ENCODE data around the gene CARD11. TPM values are rescaled to one million over a fixed set of nuclear protein-coding genes. Genes with fewer than 3 reads are reported as not detected.

The CARD11 gene
- polyA plus RNA-seq, 1 donor, result 4.8 TPM

DNA sequence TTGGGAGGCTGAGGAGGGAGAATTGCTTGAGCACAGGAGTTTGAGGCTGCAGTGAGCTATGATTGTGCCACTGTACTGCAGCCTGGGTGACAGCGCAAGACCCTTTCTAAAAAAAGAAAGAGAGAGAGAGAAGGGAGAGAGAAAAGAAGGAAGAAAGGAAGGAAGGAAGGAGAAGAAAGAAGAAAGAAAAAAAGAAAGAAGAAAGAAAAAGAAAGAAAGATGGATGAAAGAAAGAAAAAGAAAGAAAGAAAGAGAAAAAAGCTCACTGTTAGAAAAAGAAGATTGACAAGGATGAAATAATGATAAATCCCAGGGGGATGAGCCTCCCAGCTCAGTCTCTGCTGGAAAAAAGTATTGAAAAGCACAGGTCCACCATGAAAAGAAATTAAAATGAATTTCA lies 22.8 kb upstream of the CARD11 start:
- Histone ChIP-seq H3K36me3 (ENCODE audit: control insufficient read depth, insufficient read depth, low read length) (no peaks in the 10 kb centered on the region), H3K27ac (ENCODE audit: low read length) (no peak overlapping the region), H3K9me3 (ENCODE audit: control insufficient read depth, low read depth, low read length) (no peaks in the 10 kb centered on the region), H3K27me3 (ENCODE audit: control insufficient read depth, insufficient read depth, low read length) (peaks cover 4% of the 10 kb centered on the region), H3K4me1 (ENCODE audit: control insufficient read depth, insufficient read depth, low read length) (no peaks in the 10 kb centered on the region), H3K4me3 (ENCODE audit: low read length) (no peak overlapping the region)
- DNase-seq, result no peak
- 100% methylated on average over 1 of the region's 1 CpG for WGBS (ENCODE audit: insufficient coverage, low lambda C conversion rate)

DNA sequence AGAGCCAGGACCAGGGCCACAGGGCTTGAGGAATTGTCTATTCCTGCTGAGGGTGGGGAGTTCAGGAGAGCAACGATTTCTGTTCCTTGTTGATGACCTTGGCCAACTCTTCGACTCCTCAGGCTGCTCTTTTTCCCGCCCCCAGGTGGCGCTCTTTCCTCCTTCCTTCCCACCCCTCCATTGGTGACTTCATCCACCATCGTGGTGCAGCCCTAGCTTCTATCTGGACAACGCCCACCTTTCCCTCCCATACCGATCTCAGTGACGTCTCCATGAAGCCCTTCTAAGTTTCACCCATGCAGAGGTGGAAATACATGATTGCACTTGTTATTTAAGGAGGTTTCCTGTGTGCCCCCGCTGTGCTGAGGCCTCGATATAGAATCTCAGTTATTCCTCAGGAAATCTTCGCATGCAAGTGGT lies 22.1 kb upstream of the CARD11 start:
- no peak overlapping the region for H3K4me3 ChIP-seq (ENCODE audit: low read length)
- DNase-seq, result peak in 1 of 2 donors; percentile 21
- no peak overlapping the region for H3K27ac ChIP-seq (ENCODE audit: low read length)
- no peaks in the 10 kb centered on the region for H3K4me1 ChIP-seq (ENCODE audit: control insufficient read depth, insufficient read depth, low read length)
- no peaks in the 10 kb centered on the region for H3K9me3 ChIP-seq (ENCODE audit: control insufficient read depth, low read depth, low read length)
- no peaks in the 10 kb centered on the region for H3K36me3 ChIP-seq (ENCODE audit: control insufficient read depth, insufficient read depth, low read length)
- WGBS (ENCODE audit: insufficient coverage, low lambda C conversion rate), result no CpG with 5 or more reads among the region's 11 CpGs
- H3K27me3 ChIP-seq (ENCODE audit: control insufficient read depth, insufficient read depth, low read length), result peaks cover 4% of the 10 kb centered on the region

DNA sequence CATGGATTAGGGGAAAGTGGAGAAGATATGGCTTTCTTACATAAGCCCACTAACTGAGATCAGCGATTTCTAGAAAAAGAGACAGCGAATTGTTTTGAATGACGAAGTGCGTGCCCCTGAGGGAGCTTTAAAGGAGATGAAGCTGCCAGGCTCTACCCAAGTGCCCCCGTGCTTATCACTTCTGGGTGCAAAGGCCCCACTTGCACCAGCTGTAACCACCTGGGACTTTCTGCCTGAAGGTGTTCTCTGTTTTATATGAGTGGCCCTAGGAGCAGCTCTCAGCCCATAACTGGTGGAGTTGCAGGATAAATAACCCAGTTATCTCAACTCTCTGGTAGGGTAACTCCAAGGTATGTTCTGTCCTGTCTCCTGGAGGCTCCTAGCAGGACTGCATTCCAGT lies 20.4 kb upstream of the CARD11 start:
- WGBS (ENCODE audit: insufficient coverage, low lambda C conversion rate), result no CpG with 5 or more reads among the region's 5 CpGs
- no peaks in the 10 kb centered on the region for H3K9me3 ChIP-seq (ENCODE audit: control insufficient read depth, low read depth, low read length)
- no peak for DNase-seq
- H3K36me3 ChIP-seq (ENCODE audit: control insufficient read depth, insufficient read depth, low read length), result no peaks in the 10 kb centered on the region
- no peak overlapping the region for H3K4me3 ChIP-seq (ENCODE audit: low read length)
- no peak overlapping the region for H3K27ac ChIP-seq (ENCODE audit: low read length)
- H3K27me3 ChIP-seq (ENCODE audit: control insufficient read depth, insufficient read depth, low read length), result no peaks in the 10 kb centered on the region
- no peaks in the 10 kb centered on the region for H3K4me1 ChIP-seq (ENCODE audit: control insufficient read depth, insufficient read depth, low read length)

DNA sequence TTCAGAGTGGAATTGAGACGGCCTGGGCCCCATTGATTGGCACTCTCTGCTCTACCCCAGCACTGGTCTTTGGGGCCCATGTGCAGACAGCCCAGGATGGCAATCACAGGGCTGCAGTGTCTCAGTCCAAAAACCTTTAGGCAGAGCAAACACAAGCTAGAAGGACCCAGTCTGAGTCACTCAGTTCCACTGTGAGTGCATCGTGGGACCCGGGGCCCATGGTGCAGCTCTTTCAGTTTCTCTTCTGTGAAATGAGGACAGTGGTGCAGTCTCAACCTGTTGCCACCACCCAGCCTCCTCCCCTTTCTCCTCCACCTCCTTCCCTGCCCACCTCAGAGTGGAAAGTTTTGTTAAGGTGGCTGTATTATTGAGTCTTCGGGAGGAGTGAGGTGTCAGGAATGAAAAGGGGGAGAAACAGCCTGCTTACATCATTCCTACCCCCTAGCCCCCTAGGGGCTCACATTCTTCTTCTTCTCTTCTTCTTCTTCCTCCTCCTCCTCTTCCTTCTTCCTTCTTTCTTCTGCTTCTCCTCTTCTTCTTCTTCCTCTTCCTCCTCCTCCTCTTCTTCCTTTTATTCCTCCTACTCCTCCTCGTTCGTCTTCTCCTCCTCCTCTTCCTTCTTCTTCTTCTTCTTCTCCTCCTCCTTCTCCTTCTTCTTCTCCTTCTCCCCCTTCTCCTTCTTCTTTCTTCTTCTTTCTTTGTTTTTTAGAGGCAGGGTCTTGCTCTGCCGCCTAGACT lies 19.5 kb upstream of the CARD11 start:
- Histone ChIP-seq H3K27ac (ENCODE audit: low read length) (no peak overlapping the region), H3K36me3 (ENCODE audit: control insufficient read depth, insufficient read depth, low read length) (no peaks in the 10 kb centered on the region), H3K4me3 (ENCODE audit: low read length) (no peak overlapping the region), H3K27me3 (ENCODE audit: control insufficient read depth, insufficient read depth, low read length) (no peaks in the 10 kb centered on the region), H3K9me3 (ENCODE audit: control insufficient read depth, low read depth, low read length) (no peaks in the 10 kb centered on the region), H3K4me1 (ENCODE audit: control insufficient read depth, insufficient read depth, low read length) (no peaks in the 10 kb centered on the region)
- no peak for DNase-seq
- WGBS (ENCODE audit: insufficient coverage, low lambda C conversion rate), result 91% methylated on average over 2 of the region's 7 CpGs

DNA sequence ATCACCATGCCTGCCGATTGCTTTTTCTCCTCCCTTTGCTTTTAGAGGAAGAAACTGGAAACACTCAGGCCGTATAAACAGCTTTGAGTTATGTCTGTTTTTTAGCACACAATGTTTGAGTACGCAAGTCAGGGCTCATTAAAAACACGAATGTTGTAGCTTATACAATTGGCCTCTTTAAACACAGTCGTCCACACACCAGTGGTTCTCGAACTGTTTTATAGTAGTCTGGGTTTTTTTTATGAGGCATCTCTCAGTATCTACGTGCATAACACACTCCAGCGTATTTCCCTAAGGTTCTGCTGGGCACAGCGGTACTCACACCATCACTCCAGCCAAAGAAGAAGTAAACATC lies 13.4 kb upstream of the CARD11 start:
- Histone ChIP-seq H3K4me3 (ENCODE audit: low read length) (no peak overlapping the region), H3K27me3 (ENCODE audit: control insufficient read depth, insufficient read depth, low read length) (peaks cover 17% of the 10 kb centered on the region), H3K4me1 (ENCODE audit: control insufficient read depth, insufficient read depth, low read length) (no peaks in the 10 kb centered on the region), H3K36me3 (ENCODE audit: control insufficient read depth, insufficient read depth, low read length) (no peaks in the 10 kb centered on the region), H3K9me3 (ENCODE audit: control insufficient read depth, low read depth, low read length) (no peaks in the 10 kb centered on the region), H3K27ac (ENCODE audit: low read length) (no peak overlapping the region)
- 0% methylated on average over 1 of the region's 9 CpGs for WGBS (ENCODE audit: insufficient coverage, low lambda C conversion rate)
- no peak for DNase-seq

DNA sequence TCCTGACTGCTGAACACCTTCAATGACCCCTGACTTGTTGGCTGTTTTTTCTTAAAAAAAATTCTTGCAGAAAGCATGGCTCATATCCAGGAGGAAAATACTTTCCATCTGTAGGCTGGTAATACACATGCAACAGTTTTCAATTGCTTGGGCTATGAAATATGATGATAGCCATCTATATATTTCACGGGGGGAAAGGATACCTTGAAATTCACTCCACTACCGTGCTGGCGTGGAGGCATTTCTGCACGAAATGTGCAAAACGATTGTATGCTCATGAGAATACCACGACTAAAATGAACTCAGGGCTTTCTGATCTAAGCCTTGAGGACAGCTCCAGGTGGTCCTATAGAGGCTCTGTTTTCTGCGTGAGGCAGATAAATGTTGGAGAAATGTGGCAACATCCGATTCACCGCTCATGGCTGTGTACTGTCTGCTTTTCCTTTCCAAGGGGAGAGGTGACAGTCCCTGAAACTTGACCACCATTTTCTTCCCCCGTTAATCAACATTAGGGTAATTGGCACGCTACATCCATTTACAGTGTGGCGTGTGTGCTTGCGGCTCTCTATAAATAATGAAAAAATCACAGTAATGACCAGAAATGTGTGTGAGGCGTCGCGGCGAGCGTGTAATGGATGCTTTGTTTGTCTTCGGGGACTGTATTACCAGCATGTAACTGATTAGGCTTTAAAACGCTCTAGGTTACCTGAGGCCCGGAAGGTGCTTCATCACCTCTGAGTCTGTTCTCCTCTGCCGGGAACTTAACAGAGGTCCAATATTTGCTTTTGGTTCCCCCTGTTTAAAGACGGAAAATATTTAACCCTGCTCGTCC lies 12.8 kb upstream of the CARD11 start:
- H3K4me3 ChIP-seq (ENCODE audit: low read length), result no peak overlapping the region
- WGBS (ENCODE audit: insufficient coverage, low lambda C conversion rate), result 0% methylated on average over 1 of the region's 24 CpGs

DNA sequence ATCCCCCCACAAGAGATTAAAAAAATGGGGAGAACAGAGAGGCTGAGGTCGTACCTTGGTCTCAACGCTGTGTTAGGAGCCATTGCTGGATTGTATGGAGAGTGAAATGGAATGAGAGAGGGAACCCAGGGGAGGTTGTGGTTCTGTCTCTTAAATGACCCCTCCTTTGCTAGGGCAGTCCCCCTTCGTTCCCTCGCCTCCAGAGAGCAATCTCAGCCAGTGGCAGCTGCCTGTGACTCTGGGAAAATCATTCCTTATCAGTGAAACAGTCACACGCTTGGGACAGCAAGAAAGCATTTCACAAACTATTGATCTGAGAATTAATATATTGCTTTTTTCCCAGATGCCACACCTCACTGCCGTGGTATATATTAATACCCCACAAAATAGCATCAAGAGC lies 12.0 kb upstream of the CARD11 start:
- Histone ChIP-seq H3K36me3 (ENCODE audit: control insufficient read depth, insufficient read depth, low read length) (no peaks in the 10 kb centered on the region), H3K4me1 (ENCODE audit: control insufficient read depth, insufficient read depth, low read length) (no peaks in the 10 kb centered on the region), H3K27ac (ENCODE audit: low read length) (no peak overlapping the region), H3K9me3 (ENCODE audit: control insufficient read depth, low read depth, low read length) (no peaks in the 10 kb centered on the region), H3K27me3 (ENCODE audit: control insufficient read depth, insufficient read depth, low read length) (peaks cover 17% of the 10 kb centered on the region), H3K4me3 (ENCODE audit: low read length) (no peak overlapping the region)
- no peak for DNase-seq
- WGBS (ENCODE audit: insufficient coverage, low lambda C conversion rate), result 10% methylated on average over 2 of the region's 6 CpGs

More for the DNA sequence above, 12.8 kb upstream of the CARD11 start:
- Histone ChIP-seq H3K27ac (ENCODE audit: low read length) (no peak overlapping the region), H3K4me1 (ENCODE audit: control insufficient read depth, insufficient read depth, low read length) (no peaks in the 10 kb centered on the region), H3K9me3 (ENCODE audit: control insufficient read depth, low read depth, low read length) (no peaks in the 10 kb centered on the region), H3K27me3 (ENCODE audit: control insufficient read depth, insufficient read depth, low read length) (peaks cover 17% of the 10 kb centered on the region), H3K36me3 (ENCODE audit: control insufficient read depth, insufficient read depth, low read length) (no peaks in the 10 kb centered on the region)
- no peak for DNase-seq

DNA sequence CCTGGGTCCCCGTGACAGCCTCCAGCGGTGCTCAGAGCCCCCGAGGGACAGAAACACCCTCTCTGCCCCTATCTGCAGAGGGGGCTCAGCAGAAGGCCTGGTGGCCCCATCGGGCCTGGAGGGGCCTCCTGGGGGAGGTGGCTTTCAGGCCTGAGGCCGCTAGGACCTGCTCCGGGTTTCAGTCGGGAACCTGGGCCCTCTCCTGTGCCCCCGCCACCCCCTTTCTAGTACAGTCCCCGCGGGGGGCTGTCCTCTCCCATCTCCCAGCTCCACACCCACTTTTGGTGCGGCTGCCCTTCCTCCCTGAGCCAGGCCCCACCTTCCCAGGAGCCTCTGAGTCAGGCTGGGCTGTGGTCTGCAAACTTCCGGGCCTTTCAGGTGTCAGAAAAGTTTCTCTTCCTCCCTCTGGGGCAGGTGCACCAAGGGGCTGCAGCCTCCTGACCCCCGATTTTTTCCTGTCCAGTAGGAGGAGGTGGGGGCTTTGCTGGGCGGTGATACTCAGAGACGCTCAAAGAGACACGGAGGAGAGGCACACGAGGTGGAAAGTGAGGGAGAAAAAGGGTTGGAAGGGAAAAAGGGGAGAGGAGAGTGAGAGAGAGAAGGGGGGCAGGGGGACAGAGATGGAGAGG lies 692 bp downstream of the CARD11 start:
- WGBS (ENCODE audit: insufficient coverage, low lambda C conversion rate), result no CpG with 5 or more reads among the region's 17 CpGs
- peak overlapping the region; percentile 35 for H3K4me3 ChIP-seq (ENCODE audit: low read length)
- no peaks in the 10 kb centered on the region for H3K4me1 ChIP-seq (ENCODE audit: control insufficient read depth, insufficient read depth, low read length)
- DNase-seq, result peak; percentile 12 to 42
- H3K9me3 ChIP-seq (ENCODE audit: control insufficient read depth, low read depth, low read length), result no peaks in the 10 kb centered on the region
- H3K27me3 ChIP-seq (ENCODE audit: control insufficient read depth, insufficient read depth, low read length), result peaks cover 10% of the 10 kb centered on the region
- no peak overlapping the region for H3K27ac ChIP-seq (ENCODE audit: low read length)
- H3K36me3 ChIP-seq (ENCODE audit: control insufficient read depth, insufficient read depth, low read length), result no peaks in the 10 kb centered on the region

DNA sequence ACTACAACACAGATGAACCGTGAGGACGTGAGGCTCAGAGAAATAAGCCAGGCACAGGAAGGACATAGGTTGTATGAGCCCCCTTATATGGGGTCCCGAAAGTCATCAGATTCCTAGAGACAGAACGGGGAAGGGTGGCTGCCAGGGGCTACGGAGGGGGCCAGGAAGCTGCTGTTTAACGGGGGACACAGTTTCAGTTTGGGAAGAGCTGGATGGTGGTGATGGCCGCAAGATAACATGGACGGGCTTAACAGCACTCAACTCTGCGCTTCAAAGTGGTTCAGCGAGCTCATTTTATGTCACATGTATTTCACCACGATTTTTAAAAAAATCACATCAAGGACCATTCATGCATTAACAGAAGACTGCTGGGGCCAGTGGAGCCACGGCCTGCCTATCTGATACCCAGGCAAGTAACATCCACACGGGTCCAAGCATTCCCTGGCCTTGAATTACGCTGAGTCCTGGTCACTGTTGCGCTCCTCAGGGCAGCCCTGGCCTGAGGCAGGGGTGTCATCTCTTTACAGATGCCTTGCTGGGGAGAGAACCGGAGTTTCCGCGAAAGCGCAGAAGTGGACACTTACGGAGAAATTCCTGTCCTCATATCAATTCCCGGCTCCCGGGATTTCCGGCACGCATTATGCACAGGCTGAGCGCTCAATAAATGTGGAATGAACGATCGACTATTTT lies 1.5 kb downstream of the CARD11 start:
- H3K27ac ChIP-seq (ENCODE audit: low read length), result no peak overlapping the region
- WGBS (ENCODE audit: insufficient coverage, low lambda C conversion rate), result no CpG with 5 or more reads among the region's 27 CpGs

DNA sequence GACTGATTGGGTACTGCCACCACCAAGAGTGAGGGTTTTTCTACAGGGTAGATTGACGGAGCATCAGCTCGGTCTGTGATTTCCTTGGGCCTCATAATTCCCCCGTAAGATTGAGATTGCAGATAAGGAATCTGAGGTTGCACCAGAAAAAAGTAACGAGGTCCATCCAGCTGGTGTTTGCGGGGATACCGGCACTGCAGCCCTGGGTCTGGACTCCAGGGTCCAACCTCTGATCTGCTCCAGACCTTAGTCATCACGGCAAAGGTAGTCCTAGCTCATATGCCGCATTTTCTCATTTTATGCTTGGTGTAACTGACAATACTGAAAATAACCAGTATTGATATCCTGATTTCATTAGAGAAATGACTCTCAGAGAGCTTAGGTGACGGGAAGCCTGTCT lies 3.9 kb downstream of the CARD11 start:
- H3K36me3 ChIP-seq (ENCODE audit: control insufficient read depth, insufficient read depth, low read length), result no peaks in the 10 kb centered on the region
- H3K4me3 ChIP-seq (ENCODE audit: low read length), result no peak overlapping the region
- no peak overlapping the region for H3K27ac ChIP-seq (ENCODE audit: low read length)

More for the DNA sequence above, 1.5 kb downstream of the CARD11 start:
- no peak overlapping the region for H3K4me3 ChIP-seq (ENCODE audit: low read length)
- no peaks in the 10 kb centered on the region for H3K36me3 ChIP-seq (ENCODE audit: control insufficient read depth, insufficient read depth, low read length)
- DNase-seq, result no peak
- no peaks in the 10 kb centered on the region for H3K9me3 ChIP-seq (ENCODE audit: control insufficient read depth, low read depth, low read length)
- H3K4me1 ChIP-seq (ENCODE audit: control insufficient read depth, insufficient read depth, low read length), result no peaks in the 10 kb centered on the region
- H3K27me3 ChIP-seq (ENCODE audit: control insufficient read depth, insufficient read depth, low read length), result peaks cover 10% of the 10 kb centered on the region

More for the DNA sequence above, 3.9 kb downstream of the CARD11 start:
- DNase-seq, result no peak
- no CpG with 5 or more reads among the region's 9 CpGs for WGBS (ENCODE audit: insufficient coverage, low lambda C conversion rate)
- H3K4me1 ChIP-seq (ENCODE audit: control insufficient read depth, insufficient read depth, low read length), result no peaks in the 10 kb centered on the region
- H3K9me3 ChIP-seq (ENCODE audit: control insufficient read depth, low read depth, low read length), result no peaks in the 10 kb centered on the region
- peaks cover 10% of the 10 kb centered on the region for H3K27me3 ChIP-seq (ENCODE audit: control insufficient read depth, insufficient read depth, low read length)
